Nephron progenitor cell (in vitro differentiated cells): ENCODE measurements around the gene HNF4A.

Source experiments
- DNase-seq: peaks from one replicate; pipeline ENCODE4 v3.0.0; 2021
- H3K27ac Mint-ChIP-seq: 2 replicates; pipeline ENCODE4 v1.8.0; 2021; ENCODE audit warnings: mild to moderate bottlenecking, moderate library complexity, mixed read lengths
- H3K27me3 Mint-ChIP-seq: 2 replicates; pipeline ENCODE4 v1.8.0; 2021; ENCODE audit warnings: mild to moderate bottlenecking, low read depth, mixed read lengths; ENCODE audit not compliant: poor library complexity
- H3K36me3 Mint-ChIP-seq: 2 replicates; pipeline ENCODE4 v1.8.0; 2021; ENCODE audit warnings: low read depth, mixed read lengths
- H3K4me1 Mint-ChIP-seq: 2 replicates; pipeline ENCODE4 v1.8.0; 2021; ENCODE audit warnings: mixed read lengths
- H3K4me3 Mint-ChIP-seq: 2 replicates; pipeline ENCODE4 v1.8.0; 2021; ENCODE audit warnings: mild to moderate bottlenecking, moderate library complexity, mixed read lengths
- H3K9me3 Mint-ChIP-seq: 2 replicates; pipeline ENCODE4 v1.8.0; 2021; ENCODE audit warnings: mild to moderate bottlenecking, moderate library complexity, mixed read lengths
- TF ChIP-seq, protein P1 (sequence below): fragments of 200-600 bp; sonication (generic); IDR thresholded peaks from 2 replicates; pipeline ENCODE4 v1.5.0; 2021; ENCODE audit warnings: antibody characterized with exemption

Gene HNF4A

DNA sequence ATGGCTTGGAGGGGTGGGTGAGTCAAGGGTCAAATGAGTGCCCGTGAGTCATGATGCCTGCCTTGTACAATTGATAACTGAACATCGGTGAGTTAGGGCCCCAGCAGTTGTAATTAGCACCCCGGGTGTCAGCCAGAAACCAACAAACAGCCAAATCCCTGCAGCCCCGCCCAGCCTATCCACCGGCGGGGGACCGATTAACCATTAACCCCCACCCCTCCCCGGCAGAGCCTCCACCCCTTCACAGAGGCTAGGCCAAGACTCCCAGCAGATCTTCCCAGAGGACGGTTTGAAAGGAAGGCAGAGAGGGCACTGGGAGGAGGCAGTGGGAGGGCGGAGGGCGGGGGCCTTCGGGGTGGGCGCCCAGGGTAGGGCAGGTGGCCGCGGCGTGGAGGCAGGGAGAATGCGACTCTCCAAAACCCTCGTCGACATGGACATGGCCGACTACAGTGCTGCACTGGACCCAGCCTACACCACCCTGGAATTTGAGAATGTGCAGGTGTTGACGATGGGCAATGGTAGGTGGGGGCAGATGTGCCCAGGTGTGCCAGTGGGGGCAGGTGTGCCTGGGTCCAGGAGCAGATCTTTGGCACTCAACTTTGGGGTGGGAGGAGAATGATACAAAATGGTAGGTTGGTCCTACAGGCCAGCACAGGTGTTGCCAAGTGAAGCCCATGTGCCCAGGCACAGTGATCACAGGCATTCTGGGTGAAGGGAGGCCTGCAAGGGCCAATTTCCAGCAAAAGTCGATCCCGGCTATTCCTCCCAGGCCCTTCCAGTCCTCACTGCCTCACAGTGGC is 45.7 kb downstream of the HNF4A start:
- Mint-ChIP-seq H3K27ac (no peak overlapping the region), H3K4me1 (peaks cover 8% of the 10 kb centered on the region), H3K27me3 (peaks cover 38% of the 10 kb centered on the region), H3K9me3 (no peaks in the 10 kb centered on the region), H3K36me3 (no peaks in the 10 kb centered on the region), H3K4me3 (no peak overlapping the region)
- DNase-seq = no peak
- TF ChIP-seq, protein P1, sequence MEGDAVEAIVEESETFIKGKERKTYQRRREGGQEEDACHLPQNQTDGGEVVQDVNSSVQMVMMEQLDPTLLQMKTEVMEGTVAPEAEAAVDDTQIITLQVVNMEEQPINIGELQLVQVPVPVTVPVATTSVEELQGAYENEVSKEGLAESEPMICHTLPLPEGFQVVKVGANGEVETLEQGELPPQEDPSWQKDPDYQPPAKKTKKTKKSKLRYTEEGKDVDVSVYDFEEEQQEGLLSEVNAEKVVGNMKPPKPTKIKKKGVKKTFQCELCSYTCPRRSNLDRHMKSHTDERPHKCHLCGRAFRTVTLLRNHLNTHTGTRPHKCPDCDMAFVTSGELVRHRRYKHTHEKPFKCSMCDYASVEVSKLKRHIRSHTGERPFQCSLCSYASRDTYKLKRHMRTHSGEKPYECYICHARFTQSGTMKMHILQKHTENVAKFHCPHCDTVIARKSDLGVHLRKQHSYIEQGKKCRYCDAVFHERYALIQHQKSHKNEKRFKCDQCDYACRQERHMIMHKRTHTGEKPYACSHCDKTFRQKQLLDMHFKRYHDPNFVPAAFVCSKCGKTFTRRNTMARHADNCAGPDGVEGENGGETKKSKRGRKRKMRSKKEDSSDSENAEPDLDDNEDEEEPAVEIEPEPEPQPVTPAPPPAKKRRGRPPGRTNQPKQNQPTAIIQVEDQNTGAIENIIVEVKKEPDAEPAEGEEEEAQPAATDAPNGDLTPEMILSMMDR = no peak

DNA sequence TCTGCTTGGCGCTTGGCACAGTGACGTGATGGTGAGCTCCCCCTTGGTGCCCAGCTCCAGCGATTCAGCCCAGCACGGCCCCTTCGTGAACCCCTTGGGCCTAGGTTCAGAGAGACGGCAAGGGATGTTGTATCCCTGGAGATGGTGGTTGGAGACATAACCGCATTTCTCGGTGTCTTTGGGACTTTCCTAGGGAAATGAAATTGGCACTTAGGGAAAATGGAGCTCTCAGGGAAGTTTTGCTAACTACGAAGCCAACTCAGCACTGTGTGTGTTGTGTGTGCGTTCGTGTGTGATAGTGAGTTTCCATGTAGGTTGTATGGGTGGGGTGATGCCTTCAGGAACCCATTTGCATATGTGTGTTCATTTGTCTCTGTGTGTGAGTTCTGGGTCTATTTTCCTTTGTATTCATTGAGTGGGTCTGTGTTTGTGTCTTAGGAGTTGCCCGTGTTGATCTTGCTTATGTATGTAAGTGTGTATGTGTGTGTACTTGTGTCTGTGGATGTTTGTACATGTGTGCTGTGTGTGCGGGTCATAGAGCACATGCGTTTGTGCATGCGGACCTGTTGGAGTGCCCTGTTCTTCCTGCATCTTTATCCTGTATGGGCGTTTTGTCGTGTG is 46.4 kb downstream of the HNF4A start:
- no peak overlapping the region for H3K27ac Mint-ChIP-seq

GRCh38 chr20:44402391-44403193 is 47.1 kb downstream of the HNF4A start:
- Mint-ChIP-seq H3K36me3 (no peaks in the 10 kb centered on the region), H3K27me3 (peaks cover 30% of the 10 kb centered on the region), H3K4me1 (peaks cover 8% of the 10 kb centered on the region), H3K27ac (no peak overlapping the region), H3K4me3 (no peak overlapping the region), H3K9me3 (no peaks in the 10 kb centered on the region)
- TF ChIP-seq, protein P1 = no peak
- no peak for DNase-seq

More for the DNA sequence above, 46.4 kb downstream of the HNF4A start:
- Mint-ChIP-seq H3K9me3 (no peaks in the 10 kb centered on the region), H3K36me3 (no peaks in the 10 kb centered on the region), H3K27me3 (peaks cover 32% of the 10 kb centered on the region), H3K4me3 (no peak overlapping the region), H3K4me1 (peaks cover 8% of the 10 kb centered on the region)
- TF ChIP-seq, protein P1 = no peak
- no peak for DNase-seq

DNA sequence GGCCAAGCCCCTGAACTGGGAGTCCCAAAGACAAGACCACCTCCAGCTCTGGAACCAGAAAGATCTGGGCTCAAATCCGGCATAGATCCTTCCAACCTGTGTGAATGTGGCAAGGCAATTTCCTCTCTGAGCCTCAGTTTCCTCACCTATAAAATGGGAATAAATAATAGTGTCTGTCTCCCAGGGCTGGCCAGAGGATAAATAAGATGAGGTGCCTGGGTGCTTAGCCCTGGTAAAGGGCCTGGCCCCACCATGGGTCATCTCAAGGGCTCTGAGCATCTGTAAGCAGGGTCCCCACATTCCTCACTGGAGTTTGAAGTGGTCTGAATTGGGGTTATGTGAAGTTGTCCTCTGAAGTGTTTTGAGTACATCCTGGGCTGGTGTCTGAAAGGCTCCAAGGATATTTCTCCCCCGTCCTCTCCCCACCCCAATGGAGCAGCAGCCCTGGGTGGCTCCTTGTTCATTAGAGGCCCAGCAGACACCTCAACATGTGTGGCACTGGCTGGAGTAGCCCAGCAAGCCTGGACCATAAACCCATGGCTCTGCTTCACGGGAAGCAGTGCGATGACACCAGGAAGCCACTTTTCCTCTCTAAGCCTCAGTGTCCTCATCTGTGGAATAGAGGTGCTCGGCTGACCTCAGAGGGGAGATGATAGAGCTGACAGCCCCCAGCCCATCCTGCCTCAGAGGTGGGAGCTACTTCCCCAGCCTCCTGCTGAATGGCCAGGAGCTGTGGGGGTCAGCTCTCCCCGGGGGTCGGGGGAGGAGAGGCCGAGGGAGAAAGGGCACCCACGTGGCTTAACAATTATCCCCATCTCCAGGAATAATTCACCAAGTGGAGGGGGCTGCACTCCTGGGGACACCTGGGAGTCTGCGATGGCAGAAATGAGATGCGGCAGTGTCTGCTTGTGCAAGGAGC is 48.0 kb downstream of the HNF4A start:
- no peak overlapping the region for H3K27ac Mint-ChIP-seq
- H3K4me3 Mint-ChIP-seq = no peak overlapping the region
- peaks cover 23% of the 10 kb centered on the region for H3K27me3 Mint-ChIP-seq
- H3K4me1 Mint-ChIP-seq = peaks cover 8% of the 10 kb centered on the region
- TF ChIP-seq, protein P1 = no peak
- H3K36me3 Mint-ChIP-seq = no peaks in the 10 kb centered on the region
- no peaks in the 10 kb centered on the region for H3K9me3 Mint-ChIP-seq
- DNase-seq = no peak
